HEK293 (cell line): ENCODE measurements around the gene XPO5.

Experiments used
- FEZF1 ChIP-seq: fragments of 450-650 bp; formaldehyde crosslinking; IDR thresholded peaks from 2 replicates; pipeline ENCODE4 v1.5.1; 2016; ENCODE audit warnings: missing biosample characterization, missing genetic modification characterization
- KLF9 ChIP-seq: fragments of 450-650 bp; formaldehyde crosslinking; IDR thresholded peaks from 2 replicates; pipeline ENCODE4 v1.5.1; 2016; ENCODE audit warnings: missing biosample characterization, missing genetic modification characterization, low read depth
- SETDB1 ChIP-seq: IDR thresholded peaks from one replicate; pipeline ENCODE4 v1.6.1; 2017; ENCODE audit warnings: mild to moderate bottlenecking, low read length, moderate library complexity, mixed read lengths; ENCODE audit not compliant: insufficient read length
- ZEB2 ChIP-seq: fragments of 450-650 bp; formaldehyde crosslinking; IDR thresholded peaks from 2 replicates; pipeline ENCODE4 v1.5.1; 2016; ENCODE audit warnings: missing biosample characterization, missing genetic modification characterization
- ZNF146 ChIP-seq: fragments of 450-650 bp; formaldehyde crosslinking; IDR thresholded peaks from 2 replicates; pipeline ENCODE4 v1.5.1; 2016; ENCODE audit warnings: missing biosample characterization, missing genetic modification characterization
- TF ChIP-seq, protein P1 (sequence below): fragments of 450-650 bp; IDR thresholded peaks from 2 replicates; pipeline ENCODE4 v1.5.1; 2018; ENCODE audit warnings: missing biosample characterization, mild to moderate bottlenecking, missing genetic modification characterization
- TF ChIP-seq, protein P2 (sequence below): fragments of 450-650 bp; formaldehyde crosslinking; IDR thresholded peaks from 2 replicates; pipeline ENCODE4 v1.5.1; 2016; ENCODE audit warnings: missing biosample characterization, missing genetic modification characterization
- TF ChIP-seq, protein P3 (sequence below): fragments of 450-650 bp; formaldehyde crosslinking; IDR thresholded peaks from 2 replicates; pipeline ENCODE4 v1.5.1; 2016; ENCODE audit warnings: missing biosample characterization, missing genetic modification characterization, borderline replicate concordance

DNA sequence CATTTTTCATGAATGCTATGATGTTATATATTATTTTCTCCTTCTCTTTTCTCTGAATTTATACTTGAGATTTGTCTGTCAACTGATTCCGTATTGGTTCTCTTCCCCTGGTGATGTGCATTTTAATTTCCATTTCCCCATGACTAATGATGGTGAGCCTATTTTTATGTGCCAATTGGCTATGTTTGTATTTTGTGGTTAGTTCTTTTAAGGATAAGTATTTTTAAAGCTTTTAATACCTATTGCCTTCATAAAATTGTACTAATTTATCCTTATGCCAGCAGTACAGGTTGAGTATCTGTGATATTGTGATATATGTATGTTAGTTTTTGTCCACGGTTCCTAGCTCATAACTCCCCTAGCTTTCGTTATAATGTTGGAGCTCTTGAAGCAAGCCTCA is 2.9 kb upstream of the XPO5 start:
- TF ChIP-seq, protein P1, sequence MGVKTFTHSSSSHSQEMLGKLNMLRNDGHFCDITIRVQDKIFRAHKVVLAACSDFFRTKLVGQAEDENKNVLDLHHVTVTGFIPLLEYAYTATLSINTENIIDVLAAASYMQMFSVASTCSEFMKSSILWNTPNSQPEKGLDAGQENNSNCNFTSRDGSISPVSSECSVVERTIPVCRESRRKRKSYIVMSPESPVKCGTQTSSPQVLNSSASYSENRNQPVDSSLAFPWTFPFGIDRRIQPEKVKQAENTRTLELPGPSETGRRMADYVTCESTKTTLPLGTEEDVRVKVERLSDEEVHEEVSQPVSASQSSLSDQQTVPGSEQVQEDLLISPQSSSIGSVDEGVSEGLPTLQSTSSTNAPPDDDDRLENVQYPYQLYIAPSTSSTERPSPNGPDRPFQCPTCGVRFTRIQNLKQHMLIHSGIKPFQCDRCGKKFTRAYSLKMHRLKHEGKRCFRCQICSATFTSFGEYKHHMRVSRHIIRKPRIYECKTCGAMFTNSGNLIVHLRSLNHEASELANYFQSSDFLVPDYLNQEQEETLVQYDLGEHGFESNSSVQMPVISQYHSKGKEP (tag by site-specific recombination), result no peak
- TF ChIP-seq, protein P2, sequence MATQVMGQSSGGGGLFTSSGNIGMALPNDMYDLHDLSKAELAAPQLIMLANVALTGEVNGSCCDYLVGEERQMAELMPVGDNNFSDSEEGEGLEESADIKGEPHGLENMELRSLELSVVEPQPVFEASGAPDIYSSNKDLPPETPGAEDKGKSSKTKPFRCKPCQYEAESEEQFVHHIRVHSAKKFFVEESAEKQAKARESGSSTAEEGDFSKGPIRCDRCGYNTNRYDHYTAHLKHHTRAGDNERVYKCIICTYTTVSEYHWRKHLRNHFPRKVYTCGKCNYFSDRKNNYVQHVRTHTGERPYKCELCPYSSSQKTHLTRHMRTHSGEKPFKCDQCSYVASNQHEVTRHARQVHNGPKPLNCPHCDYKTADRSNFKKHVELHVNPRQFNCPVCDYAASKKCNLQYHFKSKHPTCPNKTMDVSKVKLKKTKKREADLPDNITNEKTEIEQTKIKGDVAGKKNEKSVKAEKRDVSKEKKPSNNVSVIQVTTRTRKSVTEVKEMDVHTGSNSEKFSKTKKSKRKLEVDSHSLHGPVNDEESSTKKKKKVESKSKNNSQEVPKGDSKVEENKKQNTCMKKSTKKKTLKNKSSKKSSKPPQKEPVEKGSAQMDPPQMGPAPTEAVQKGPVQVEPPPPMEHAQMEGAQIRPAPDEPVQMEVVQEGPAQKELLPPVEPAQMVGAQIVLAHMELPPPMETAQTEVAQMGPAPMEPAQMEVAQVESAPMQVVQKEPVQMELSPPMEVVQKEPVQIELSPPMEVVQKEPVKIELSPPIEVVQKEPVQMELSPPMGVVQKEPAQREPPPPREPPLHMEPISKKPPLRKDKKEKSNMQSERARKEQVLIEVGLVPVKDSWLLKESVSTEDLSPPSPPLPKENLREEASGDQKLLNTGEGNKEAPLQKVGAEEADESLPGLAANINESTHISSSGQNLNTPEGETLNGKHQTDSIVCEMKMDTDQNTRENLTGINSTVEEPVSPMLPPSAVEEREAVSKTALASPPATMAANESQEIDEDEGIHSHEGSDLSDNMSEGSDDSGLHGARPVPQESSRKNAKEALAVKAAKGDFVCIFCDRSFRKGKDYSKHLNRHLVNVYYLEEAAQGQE, result no peak
- TF ChIP-seq ZEB2, result no peak
- no peak for TF ChIP-seq ZNF146 (tag by site-specific recombination)
- TF ChIP-seq, protein P3, sequence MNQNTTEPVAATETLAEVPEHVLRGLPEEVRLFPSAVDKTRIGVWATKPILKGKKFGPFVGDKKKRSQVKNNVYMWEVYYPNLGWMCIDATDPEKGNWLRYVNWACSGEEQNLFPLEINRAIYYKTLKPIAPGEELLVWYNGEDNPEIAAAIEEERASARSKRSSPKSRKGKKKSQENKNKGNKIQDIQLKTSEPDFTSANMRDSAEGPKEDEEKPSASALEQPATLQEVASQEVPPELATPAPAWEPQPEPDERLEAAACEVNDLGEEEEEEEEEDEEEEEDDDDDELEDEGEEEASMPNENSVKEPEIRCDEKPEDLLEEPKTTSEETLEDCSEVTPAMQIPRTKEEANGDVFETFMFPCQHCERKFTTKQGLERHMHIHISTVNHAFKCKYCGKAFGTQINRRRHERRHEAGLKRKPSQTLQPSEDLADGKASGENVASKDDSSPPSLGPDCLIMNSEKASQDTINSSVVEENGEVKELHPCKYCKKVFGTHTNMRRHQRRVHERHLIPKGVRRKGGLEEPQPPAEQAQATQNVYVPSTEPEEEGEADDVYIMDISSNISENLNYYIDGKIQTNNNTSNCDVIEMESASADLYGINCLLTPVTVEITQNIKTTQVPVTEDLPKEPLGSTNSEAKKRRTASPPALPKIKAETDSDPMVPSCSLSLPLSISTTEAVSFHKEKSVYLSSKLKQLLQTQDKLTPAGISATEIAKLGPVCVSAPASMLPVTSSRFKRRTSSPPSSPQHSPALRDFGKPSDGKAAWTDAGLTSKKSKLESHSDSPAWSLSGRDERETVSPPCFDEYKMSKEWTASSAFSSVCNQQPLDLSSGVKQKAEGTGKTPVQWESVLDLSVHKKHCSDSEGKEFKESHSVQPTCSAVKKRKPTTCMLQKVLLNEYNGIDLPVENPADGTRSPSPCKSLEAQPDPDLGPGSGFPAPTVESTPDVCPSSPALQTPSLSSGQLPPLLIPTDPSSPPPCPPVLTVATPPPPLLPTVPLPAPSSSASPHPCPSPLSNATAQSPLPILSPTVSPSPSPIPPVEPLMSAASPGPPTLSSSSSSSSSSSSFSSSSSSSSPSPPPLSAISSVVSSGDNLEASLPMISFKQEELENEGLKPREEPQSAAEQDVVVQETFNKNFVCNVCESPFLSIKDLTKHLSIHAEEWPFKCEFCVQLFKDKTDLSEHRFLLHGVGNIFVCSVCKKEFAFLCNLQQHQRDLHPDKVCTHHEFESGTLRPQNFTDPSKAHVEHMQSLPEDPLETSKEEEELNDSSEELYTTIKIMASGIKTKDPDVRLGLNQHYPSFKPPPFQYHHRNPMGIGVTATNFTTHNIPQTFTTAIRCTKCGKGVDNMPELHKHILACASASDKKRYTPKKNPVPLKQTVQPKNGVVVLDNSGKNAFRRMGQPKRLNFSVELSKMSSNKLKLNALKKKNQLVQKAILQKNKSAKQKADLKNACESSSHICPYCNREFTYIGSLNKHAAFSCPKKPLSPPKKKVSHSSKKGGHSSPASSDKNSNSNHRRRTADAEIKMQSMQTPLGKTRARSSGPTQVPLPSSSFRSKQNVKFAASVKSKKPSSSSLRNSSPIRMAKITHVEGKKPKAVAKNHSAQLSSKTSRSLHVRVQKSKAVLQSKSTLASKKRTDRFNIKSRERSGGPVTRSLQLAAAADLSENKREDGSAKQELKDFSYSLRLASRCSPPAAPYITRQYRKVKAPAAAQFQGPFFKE (tag by site-specific recombination), result no peak
- TF ChIP-seq FEZF1 (tag by site-specific recombination), result no peak
- no peak for TF ChIP-seq KLF9 (tag by site-specific recombination)
- TF ChIP-seq SETDB1, result no peak
